Measurements from ENCODE around the gene MYO1E. TPM values are rescaled to one million over a fixed set of nuclear protein-coding genes. Genes with fewer than 3 reads are reported as not detected.

The MYO1E gene
- total RNA-seq, 4 donors from 2014 or later, result 49.7 to 76.1 (median 65.6) TPM

- H3K9me3 ChIP-seq, result no peaks in the 10 kb centered on the region
- H3K36me3 ChIP-seq, result peaks cover 0 to 50% of the 10 kb centered on the region in 2 donors
- WGBS, 2 donors (ENCODE audit: low coverage in 1 of 2), result no CpG with 5 or more reads among the region's 5 CpGs
- TF ChIP-seq EP300 (IDR thresholded peaks at IDR 0.05) (no peak), POLR2A (IDR thresholded peaks at IDR 0.05) (no peak), POLR2AphosphoS5 (IDR thresholded peaks at IDR 0.05) (no peak), CTCF (IDR thresholded peaks at IDR 0.05) (no peak)
- no peak for ATAC-seq
- H3K27me3 ChIP-seq, result no peaks in the 10 kb centered on the region
- H3K4me3 ChIP-seq, result no peak overlapping the region
- no peak overlapping the region for H3K27ac ChIP-seq
- H3K4me1 ChIP-seq, result peaks cover 0 to 8% (median 0%) of the 10 kb centered on the region in 3 donors
Observed at GRCh38 chr15:59143281-59143680, 229.4 kb downstream of the MYO1E start.

- H3K27me3 ChIP-seq, result no peaks in the 10 kb centered on the region
- no peak overlapping the region for H3K27ac ChIP-seq
- H3K4me1 ChIP-seq, result no peaks in the 10 kb centered on the region
- TF ChIP-seq POLR2A (IDR thresholded peaks at IDR 0.05) (no peak), CTCF (IDR thresholded peaks at IDR 0.05) (no peak), POLR2AphosphoS5 (IDR thresholded peaks at IDR 0.05) (no peak), EP300 (IDR thresholded peaks at IDR 0.05) (no peak)
- no peak overlapping the region for H3K4me3 ChIP-seq
- no peak for ATAC-seq
- peaks cover 0 to 67% of the 10 kb centered on the region in 2 donors for H3K36me3 ChIP-seq
- no peaks in the 10 kb centered on the region for H3K9me3 ChIP-seq
- WGBS, 2 donors (ENCODE audit: low coverage in 1 of 2), result 75% methylated on average over 4 to 6 of the region's 9 CpGs
Observed at GRCh38 chr15:59140422-59141226, 232.0 kb downstream of the MYO1E start.

GRCh38 chr15:59138243-59138642 is 234.4 kb downstream of the MYO1E start:
- TF ChIP-seq POLR2AphosphoS5 (IDR thresholded peaks at IDR 0.05) (no peak), CTCF (IDR thresholded peaks at IDR 0.05) (peak in 3 of 4 experiments; percentile 15 to 47 (median 25))
- 100% methylated on average over 2 of the region's 7 CpGs; no CpG with 5 or more reads in 1 of the 2 donors for WGBS, 2 donors (ENCODE audit: low coverage in 1 of 2)
- Histone ChIP-seq H3K9me3 (no peaks in the 10 kb centered on the region), H3K27ac (no peak overlapping the region), H3K27me3 (no peaks in the 10 kb centered on the region), H3K4me1 (no peaks in the 10 kb centered on the region), H3K4me3 (no peak overlapping the region), H3K36me3 (peaks cover 0 to 67% of the 10 kb centered on the region in 2 donors)
- no peak for ATAC-seq

- H3K9me3 ChIP-seq, result no peaks in the 10 kb centered on the region
- H3K4me1 ChIP-seq, result no peaks in the 10 kb centered on the region
- ATAC-seq, result no peak
- TF ChIP-seq CTCF (IDR thresholded peaks at IDR 0.05) (no peak), POLR2AphosphoS5 (IDR thresholded peaks at IDR 0.05) (no peak), POLR2A (IDR thresholded peaks at IDR 0.05) (no peak), EP300 (IDR thresholded peaks at IDR 0.05) (no peak)
- H3K27ac ChIP-seq, result no peak overlapping the region
- 50 to 83% methylated on average over 1 to 2 of the region's 2 CpGs for WGBS, 2 donors (ENCODE audit: low coverage in 1 of 2)
- H3K4me3 ChIP-seq, result no peak overlapping the region
- peaks cover 0 to 64% of the 10 kb centered on the region in 2 donors for H3K36me3 ChIP-seq
- H3K27me3 ChIP-seq, result no peaks in the 10 kb centered on the region
Observed at GRCh38 chr15:59137566-59137965, 235.1 kb downstream of the MYO1E start.

- Histone ChIP-seq H3K4me1 (no peaks in the 10 kb centered on the region), H3K4me3 (no peak overlapping the region), H3K27ac (no peak overlapping the region), H3K9me3 (no peaks in the 10 kb centered on the region), H3K36me3 (peaks cover 0 to 49% of the 10 kb centered on the region in 2 donors), H3K27me3 (no peaks in the 10 kb centered on the region)
- 90 to 100% methylated on average over 1 to 2 of the region's 6 CpGs for WGBS, 2 donors (ENCODE audit: low coverage in 1 of 2)
- TF ChIP-seq CTCF (IDR thresholded peaks at IDR 0.05), result no peak
- TF ChIP-seq POLR2A (IDR thresholded peaks at IDR 0.05), result no peak
- no peak for TF ChIP-seq EP300 (IDR thresholded peaks at IDR 0.05)
- no peak for TF ChIP-seq POLR2AphosphoS5 (IDR thresholded peaks at IDR 0.05)
- ATAC-seq, result no peak
Observed at GRCh38 chr15:59133929-59134427, 238.7 kb downstream of the MYO1E start.

Measured in gastroesophageal sphincter (tissue), 4 donors.